GM23338 (cell line): ENCODE results near the gene HACL1. TPM values are rescaled to one million over a fixed set of nuclear protein-coding genes. Genes with fewer than 3 reads are reported as not detected.

ENCODE experiments used
- ATAC-seq: fragments of 200-7000 bp; cut with Tn5 transposase; 3 replicates; pipeline ENCODE4 v1.9.1; 2020
- DNase-seq: peaks from one replicate; pipeline ENCODE4 v3.0.0-alpha.2; 2015; ENCODE audit warnings: low spot score
- H2AFZ ChIP-seq: fragments of 200-600 bp; sonication (generic); 2 replicates; pipeline ENCODE4 v1.8.0; 2016; ENCODE audit warnings: antibody characterized with exemption, mild to moderate bottlenecking, moderate library complexity
- H3F3A ChIP-seq: fragments of 200-600 bp; sonication (generic); replicated peaks from 2 replicates; pipeline ENCODE4 v1.8.0; 2017; ENCODE audit warnings: antibody characterized with exemption, mixed run types, low read depth
- H3K27ac ChIP-seq: fragments of 200-600 bp; sonication (generic); 2 replicates; pipeline ENCODE4 v1.6.1; 2016; ENCODE audit warnings: low read depth
- H3K27me3 ChIP-seq: fragments of 200-600 bp; sonication (generic); 2 replicates; pipeline ENCODE4 v1.8.0; 2016; ENCODE audit warnings: mild to moderate bottlenecking, mixed run types, moderate library complexity; ENCODE audit not compliant: insufficient read depth
- H3K36me3 ChIP-seq: fragments of 200-600 bp; sonication (generic); 2 replicates; pipeline ENCODE4 v1.8.0; 2016; ENCODE audit warnings: mild to moderate bottlenecking; ENCODE audit not compliant: insufficient read depth
- H3K4me1 ChIP-seq: fragments of 200-600 bp; sonication (generic); 2 replicates; pipeline ENCODE4 v1.8.0; 2016; ENCODE audit warnings: mild to moderate bottlenecking, moderate library complexity; ENCODE audit not compliant: insufficient read depth
- H3K4me2 ChIP-seq: fragments of 200-600 bp; sonication (generic); 2 replicates; pipeline ENCODE4 v1.7.1; 2017; ENCODE audit warnings: mixed run types
- H3K4me3 ChIP-seq: fragments of 200-600 bp; sonication (generic); 2 replicates; pipeline ENCODE4 v1.6.1; 2016; ENCODE audit warnings: mixed run types
- H3K79me2 ChIP-seq: fragments of 200-600 bp; sonication (generic); replicated peaks from 2 replicates; pipeline ENCODE4 v1.8.0; 2017; ENCODE audit warnings: mild to moderate bottlenecking; ENCODE audit not compliant: insufficient read depth
- H3K9me2 ChIP-seq: fragments of 200-600 bp; sonication (generic); 2 replicates; pipeline ENCODE4 v1.8.0; 2017; ENCODE audit not compliant: insufficient read depth
- H4K20me1 ChIP-seq: fragments of 200-600 bp; sonication (generic); replicated peaks from 2 replicates; pipeline ENCODE4 v1.8.0; 2017; ENCODE audit warnings: mild to moderate bottlenecking; ENCODE audit not compliant: insufficient read depth
- H3K27ac Mint-ChIP-seq: 2 replicates; pipeline ENCODE4 v1.8.0; 2020; ENCODE audit warnings: inconsistent platforms, mild to moderate bottlenecking, moderate library complexity, mixed read lengths
- H3K27me3 Mint-ChIP-seq: 3 replicates; pipeline ENCODE4 v1.8.0; 2022; ENCODE audit warnings: low read depth, mild to moderate bottlenecking, moderate library complexity, mixed read lengths, inconsistent platforms; ENCODE audit not compliant: insufficient read depth, poor library complexity
- H3K36me3 Mint-ChIP-seq: 3 replicates; pipeline ENCODE4 v1.8.0; 2021; ENCODE audit warnings: low read depth, mild to moderate bottlenecking, inconsistent platforms, moderate library complexity, mixed read lengths
- H3K4me1 Mint-ChIP-seq: 3 replicates; pipeline ENCODE4 v1.8.0; 2020; ENCODE audit warnings: mild to moderate bottlenecking, inconsistent platforms, mixed read lengths
- H3K4me3 Mint-ChIP-seq: 3 replicates; pipeline ENCODE4 v1.8.0; 2021; ENCODE audit warnings: moderate library complexity, mild to moderate bottlenecking, inconsistent platforms, mixed read lengths
- H3K9me3 Mint-ChIP-seq: 3 replicates; pipeline ENCODE4 v1.8.0; 2020; ENCODE audit warnings: moderate library complexity, mild to moderate bottlenecking, inconsistent platforms, mixed read lengths
- CREB1 ChIP-seq: fragments of 250-450 bp; sonication (Bioruptor Pico); IDR thresholded peaks from 2 replicates; pipeline ENCODE4 v1.5.0; 2020; ENCODE audit warnings: low read depth, mild to moderate bottlenecking, moderate library complexity
- CTCF ChIP-seq, 2 experiments: fragments of 200-600 bp in 1 of 2; sonication (generic) in 1 of 2; conservative IDR thresholded peaks; 2 replicates each; pipeline versions ENCODE4 v1.5.1 to v1.6.1; 2016 to 2017; ENCODE audit warnings: antibody characterized with exemption in 2 of 2, low read depth in 2 of 2, mild to moderate bottlenecking in 2 of 2, moderate library complexity in 1 of 2
- EZH2 ChIP-seq: fragments of 200-600 bp; sonication (generic); IDR thresholded peaks from one replicate; pipeline ENCODE4 v1.8.0; 2017; ENCODE audit warnings: antibody characterized with exemption, mild to moderate bottlenecking, low read depth; ENCODE audit not compliant: unreplicated experiment
- JUNB ChIP-seq: IDR thresholded peaks from one replicate; pipeline ENCODE4 v1.6.1; 2016; ENCODE audit warnings: antibody characterized with exemption; ENCODE audit not compliant: unreplicated experiment
- POLR2AphosphoS5 ChIP-seq: IDR thresholded peaks from 2 replicates; pipeline ENCODE4 v1.6.1; 2016; ENCODE audit warnings: antibody characterized with exemption, low read depth
- ZNF114 ChIP-seq: fragments of 250-450 bp; sonication (Bioruptor Pico); IDR thresholded peaks from 2 replicates; pipeline ENCODE4 v1.5.0; 2020; ENCODE audit warnings: mild to moderate bottlenecking, moderate library complexity
- ZNF331 ChIP-seq: fragments of 250-450 bp; sonication (Bioruptor Pico); IDR thresholded peaks from 2 replicates; pipeline ENCODE4 v1.5.0; 2020; ENCODE audit warnings: low read depth, mild to moderate bottlenecking, moderate library complexity
- ZNF462 ChIP-seq: fragments of 250-450 bp; sonication (Bioruptor Pico); IDR thresholded peaks from 2 replicates; pipeline ENCODE4 v1.5.0; 2020; ENCODE audit warnings: mild to moderate bottlenecking, moderate library complexity
- long read RNA-seq: library from polyadenylated mRNA; unstranded; transcript quantifications from one replicate; pipeline ENCODE4 v2.0.0, GENCODE V29; 2020; ENCODE audit not compliant: unreplicated experiment
- polyA plus RNA-seq: library from polyadenylated mRNA; unstranded; fragments of >200 nt; fragmentation: Nextera tagmentation; extraction: Ambion mirVana; gene quantifications from 2 replicates; pipeline ENCODE4 v1.2.1, GENCODE V29; 2016
- total RNA-seq: library from RNA; depleted of rRNA; stranded (reverse); fragments of >200 nt; shearing (Covaris generic); gene quantifications from 2 replicates; pipeline ENCODE4 v1.2.3, GENCODE V29; 2014; rRNA removed
- TF ChIP-seq, protein P1 (sequence below): IDR thresholded peaks from 2 replicates; pipeline ENCODE4 v1.6.1; 2016; ENCODE audit warnings: antibody characterized with exemption

Gene HACL1
- total RNA-seq = 25.9 and 33.5 TPM in 2 replicates
- polyA plus RNA-seq = 19.4 and 19.6 TPM in 2 replicates
- long read RNA-seq, transcript HACL1-201 (17 exons, 2,266 nt) = major isoform, 39 of 59 reads
- long read RNA-seq, partial matches to known transcripts = 3 of 59 reads
- long read RNA-seq, other reads (novel, unspliced or antisense) = 11 of 59 reads

GRCh38 chr3:15601399-15602145 is at the start of gene HACL1, which contains the start of gene BTD:
Gene HACL1, minus strand, starts transcription at chr3:15601569. Its CDS starts 106 bp downstream, at chr3:15601463.
Gene BTD, plus strand, starts transcription at chr3:15601745. Its CDS starts 33,695 bp downstream, at chr3:15635440.
- peaks cover 26% of the 10 kb centered on the region for H3K79me2 ChIP-seq
- Mint-ChIP-seq H3K27ac (peak within 1 kb of the TSS; percentile 99), H3K36me3 (peaks cover 64% of the 10 kb centered on the region), H3K27me3 (peaks cover 5% of the 10 kb centered on the region), H3K4me3 (peak within 1 kb of the TSS; percentile 100), H3K9me3 (peaks cover 24% of the 10 kb centered on the region), H3K4me1 (peaks cover 10% of the 10 kb centered on the region)
- ATAC-seq (peak; percentile 97), DNase-seq (peak; percentile 100)
- TF ChIP-seq, protein P1, sequence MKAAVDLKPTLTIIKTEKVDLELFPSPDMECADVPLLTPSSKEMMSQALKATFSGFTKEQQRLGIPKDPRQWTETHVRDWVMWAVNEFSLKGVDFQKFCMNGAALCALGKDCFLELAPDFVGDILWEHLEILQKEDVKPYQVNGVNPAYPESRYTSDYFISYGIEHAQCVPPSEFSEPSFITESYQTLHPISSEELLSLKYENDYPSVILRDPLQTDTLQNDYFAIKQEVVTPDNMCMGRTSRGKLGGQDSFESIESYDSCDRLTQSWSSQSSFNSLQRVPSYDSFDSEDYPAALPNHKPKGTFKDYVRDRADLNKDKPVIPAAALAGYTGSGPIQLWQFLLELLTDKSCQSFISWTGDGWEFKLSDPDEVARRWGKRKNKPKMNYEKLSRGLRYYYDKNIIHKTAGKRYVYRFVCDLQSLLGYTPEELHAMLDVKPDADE = peak; percentile 66
- peak; percentile 68 for TF ChIP-seq CREB1
- no peak for TF ChIP-seq EZH2
- 0 out of 4 replicates have a peak, but pooled peaks of 1 of the 2 experiments have one; percentile 22 for TF ChIP-seq CTCF (conservative IDR thresholded peaks at IDR 0.05; ENCODE audit: low read depth in 2 of 2)
- peak; percentile 93 for TF ChIP-seq POLR2AphosphoS5
- H3K36me3 ChIP-seq = peaks cover 28% of the 10 kb centered on the region
- H3K4me3 ChIP-seq = peak within 1 kb of the TSS; percentile 67
- H3K9me2 ChIP-seq = no peaks in the 10 kb centered on the region
- no peaks in the 10 kb centered on the region; the same call in 1 of the 2 replicates for H3F3A ChIP-seq
- peak within 1 kb of the TSS; percentile 96 for H3K4me2 ChIP-seq
- peak within 1 kb of the TSS; percentile 96 for H3K27ac ChIP-seq
- H2AFZ ChIP-seq = peak within 1 kb of the TSS; percentile 93
- no peaks in the 10 kb centered on the region for H4K20me1 ChIP-seq
- H3K4me1 ChIP-seq = peaks cover 2% of the 10 kb centered on the region
- H3K27me3 ChIP-seq = no peaks in the 10 kb centered on the region

GRCh38 chr3:15649858-15650257 is 48.5 kb upstream of the HACL1 start:
- Histone ChIP-seq H3K79me2 (no peaks in the 10 kb centered on the region), H3K27ac (no peak overlapping the region), H3K9me2 (peaks cover 10% of the 10 kb centered on the region; the same call in 1 of the 2 replicates), H3K27me3 (no peaks in the 10 kb centered on the region), H3K4me3 (no peak overlapping the region), H3K36me3 (no peaks in the 10 kb centered on the region; the same call in 1 of the 2 replicates), H4K20me1 (0 out of 2 replicates have a peak, but pooled peaks cover 3% of the 10 kb centered on the region), H3K4me2 (no peak overlapping the region), H3K4me1 (peaks cover 9% of the 10 kb centered on the region; the same call in 1 of the 2 replicates), H2AFZ (no peak overlapping the region), H3F3A (0 out of 2 replicates have a peak, but pooled peaks cover 2% of the 10 kb centered on the region)
- peaks cover 18% of the 10 kb centered on the region for H3K4me1 Mint-ChIP-seq
- H3K27me3 Mint-ChIP-seq = peaks cover 4% of the 10 kb centered on the region
- DNase-seq (no peak), ATAC-seq (no peak)
- no peak overlapping the region for H3K27ac Mint-ChIP-seq
- no peak overlapping the region for H3K4me3 Mint-ChIP-seq
- peaks cover 11% of the 10 kb centered on the region for H3K36me3 Mint-ChIP-seq
- peaks cover 5% of the 10 kb centered on the region for H3K9me3 Mint-ChIP-seq
- TF ChIP-seq ZNF462 (CRISPR knock-in tag) (no peak), JUNB (no peak), CREB1 (no peak), ZNF114 (no peak), ZNF331 (CRISPR knock-in tag) (no peak)
- TF ChIP-seq, protein P1 = no peak
